ENCODE results near the gene SZT2.

Gene SZT2

DNA sequence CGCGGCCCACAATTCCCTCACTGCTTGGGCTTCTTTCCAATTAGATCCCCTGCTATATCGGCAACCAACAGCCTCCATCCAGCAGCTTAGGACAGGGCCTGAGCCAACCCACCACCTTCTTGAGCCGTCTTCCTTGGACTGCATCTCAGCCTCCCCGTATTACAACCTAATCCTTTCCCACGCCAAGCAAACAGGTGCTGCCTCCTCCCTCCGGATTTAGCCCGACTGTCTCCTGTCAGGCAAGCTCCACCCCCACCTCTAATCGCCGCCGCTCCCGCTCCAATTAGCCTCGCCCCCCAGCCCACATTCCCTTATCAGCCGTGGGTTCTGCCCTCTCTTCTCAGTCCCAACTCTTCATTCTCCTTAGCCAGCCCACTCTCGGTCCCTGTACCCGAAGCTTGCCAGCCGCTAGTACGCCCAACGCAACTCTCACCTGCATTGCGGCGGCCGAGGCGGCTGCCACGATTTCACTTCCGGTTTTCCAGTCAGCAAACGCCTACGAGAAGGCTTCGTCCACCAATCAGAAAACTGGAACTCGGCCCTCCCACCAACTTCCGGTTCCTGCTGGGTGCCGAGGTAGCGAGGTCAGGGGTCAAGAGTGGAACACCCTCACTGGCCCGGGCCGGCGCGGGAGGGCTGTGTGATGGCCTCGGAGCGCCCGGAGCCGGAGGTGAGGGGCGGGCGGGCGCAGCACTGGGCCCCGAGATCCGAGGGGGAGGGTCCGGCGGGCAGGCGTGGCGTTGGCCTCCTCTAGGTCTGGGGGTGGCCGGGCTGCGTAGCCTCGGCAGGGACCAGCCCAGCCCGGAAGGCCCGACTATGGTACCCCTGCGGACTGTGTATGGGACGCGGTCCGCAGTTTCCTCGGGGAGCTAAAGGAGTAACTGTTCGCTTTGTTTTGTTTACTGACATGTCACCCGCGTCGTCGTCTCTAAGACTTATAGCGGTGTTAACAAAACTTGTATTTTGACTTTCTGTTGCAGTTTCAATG, at the start of gene SZT2, which contains the start of gene MED8:
Gene SZT2, plus strand, starts transcription at position 574 of the 988 bp plus-strand sequence. Its CDS starts 70 bp downstream, at position 644.
Gene MED8, minus strand, starts transcription at position 475 of the 988 bp plus-strand sequence. Its CDS starts 36 bp downstream, at position 439.
- peak; percentile 78 for DNase-seq (ENCODE audit: extremely low read depth, low read depth)
- TF ChIP-seq, protein P1, sequence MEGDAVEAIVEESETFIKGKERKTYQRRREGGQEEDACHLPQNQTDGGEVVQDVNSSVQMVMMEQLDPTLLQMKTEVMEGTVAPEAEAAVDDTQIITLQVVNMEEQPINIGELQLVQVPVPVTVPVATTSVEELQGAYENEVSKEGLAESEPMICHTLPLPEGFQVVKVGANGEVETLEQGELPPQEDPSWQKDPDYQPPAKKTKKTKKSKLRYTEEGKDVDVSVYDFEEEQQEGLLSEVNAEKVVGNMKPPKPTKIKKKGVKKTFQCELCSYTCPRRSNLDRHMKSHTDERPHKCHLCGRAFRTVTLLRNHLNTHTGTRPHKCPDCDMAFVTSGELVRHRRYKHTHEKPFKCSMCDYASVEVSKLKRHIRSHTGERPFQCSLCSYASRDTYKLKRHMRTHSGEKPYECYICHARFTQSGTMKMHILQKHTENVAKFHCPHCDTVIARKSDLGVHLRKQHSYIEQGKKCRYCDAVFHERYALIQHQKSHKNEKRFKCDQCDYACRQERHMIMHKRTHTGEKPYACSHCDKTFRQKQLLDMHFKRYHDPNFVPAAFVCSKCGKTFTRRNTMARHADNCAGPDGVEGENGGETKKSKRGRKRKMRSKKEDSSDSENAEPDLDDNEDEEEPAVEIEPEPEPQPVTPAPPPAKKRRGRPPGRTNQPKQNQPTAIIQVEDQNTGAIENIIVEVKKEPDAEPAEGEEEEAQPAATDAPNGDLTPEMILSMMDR (IDR thresholded peaks at IDR 0.05; ENCODE audit: low read depth, low read length, missing control alignments): no peak
- H3K4me3 ChIP-seq (replicated peaks; ENCODE audit: low read depth, low read length): peak within 1 kb of the TSS; percentile 73

DNA sequence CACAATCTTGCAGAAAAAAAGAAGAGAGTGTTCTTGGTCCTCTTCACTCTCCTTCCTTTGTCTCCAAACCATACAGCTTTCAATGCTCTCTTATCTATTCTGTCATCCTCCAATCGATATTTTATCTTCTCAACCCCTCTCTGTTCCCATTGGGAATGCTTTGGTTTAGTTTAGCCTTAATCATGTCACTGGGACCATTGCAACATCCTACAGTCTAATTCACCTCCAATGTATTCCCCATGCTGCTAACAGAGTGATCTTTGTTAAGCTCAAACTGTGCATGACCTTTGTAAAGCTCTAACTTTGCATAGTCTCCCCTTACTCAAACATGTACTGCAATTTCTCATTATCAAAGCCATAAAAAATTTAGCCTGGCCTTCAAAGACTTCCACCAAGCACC, 49.1 kb upstream of the SZT2 start:
- TF ChIP-seq, protein P1 (IDR thresholded peaks at IDR 0.05; ENCODE audit: low read depth, low read length, missing control alignments): no peak
- no peak overlapping the region for H3K4me3 ChIP-seq (replicated peaks; ENCODE audit: low read depth, low read length)
- no peak for DNase-seq (ENCODE audit: extremely low read depth, low read depth)

DNA sequence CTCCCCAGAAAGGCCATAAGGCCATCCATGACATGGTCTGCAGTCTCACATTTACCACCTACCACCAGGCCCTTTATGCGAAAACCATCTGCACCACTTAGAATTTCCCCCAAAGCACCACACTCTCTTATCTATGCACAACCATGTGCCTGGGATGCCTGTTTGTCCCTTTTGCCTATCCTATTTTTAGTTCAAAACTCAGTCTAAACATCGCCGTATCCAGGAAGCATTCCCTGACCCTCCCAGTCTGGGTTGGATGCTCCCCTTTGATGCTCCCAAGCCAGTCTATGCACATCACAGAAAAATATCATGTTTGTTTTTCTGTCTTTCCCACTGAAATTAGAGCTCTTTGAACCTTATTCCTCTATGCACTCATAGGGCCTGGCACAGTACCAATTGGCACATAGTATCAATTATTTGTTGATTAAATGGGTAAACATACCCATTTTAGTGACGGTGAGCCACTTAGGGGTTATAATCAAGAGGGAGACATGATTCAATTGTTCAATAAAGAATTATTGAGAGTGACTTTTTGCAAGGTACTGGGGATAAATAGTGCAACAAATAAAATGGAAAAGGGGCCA, 45.3 kb upstream of the SZT2 start:
- no peak overlapping the region for H3K4me3 ChIP-seq (replicated peaks; ENCODE audit: low read depth, low read length)
- DNase-seq (ENCODE audit: extremely low read depth, low read depth): no peak
- TF ChIP-seq, protein P1 (IDR thresholded peaks at IDR 0.05; ENCODE audit: low read depth, low read length, missing control alignments): no peak

DNA sequence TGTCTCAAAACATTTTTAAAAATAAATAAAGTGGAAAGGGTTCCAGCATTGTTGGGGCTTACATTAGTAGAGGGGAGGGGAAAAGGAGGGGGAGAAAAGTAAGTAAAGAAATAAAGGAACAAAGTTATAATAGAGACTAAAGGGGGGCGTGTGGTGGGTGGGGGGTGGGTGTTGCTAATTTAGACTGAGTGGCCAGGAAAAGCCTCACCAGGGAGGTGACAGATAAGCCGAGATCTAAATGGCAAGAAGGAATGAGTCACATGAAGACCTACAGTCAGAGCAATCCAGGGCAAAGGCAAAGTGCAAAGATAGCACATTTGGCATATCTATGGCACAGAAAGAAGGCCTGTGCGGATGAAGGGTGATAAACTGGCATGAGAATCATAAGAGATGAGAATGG, 44.6 kb upstream of the SZT2 start:
- H3K4me3 ChIP-seq (replicated peaks; ENCODE audit: low read depth, low read length): no peak overlapping the region
- no peak for DNase-seq (ENCODE audit: extremely low read depth, low read depth)
- TF ChIP-seq, protein P1 (IDR thresholded peaks at IDR 0.05; ENCODE audit: low read depth, low read length, missing control alignments): no peak

GRCh38 chr1:43346636-43347035, 43.1 kb upstream of the SZT2 start:
- TF ChIP-seq, protein P1 (IDR thresholded peaks at IDR 0.05; ENCODE audit: low read depth, low read length, missing control alignments): no peak
- no peak for DNase-seq (ENCODE audit: extremely low read depth, low read depth)
- H3K4me3 ChIP-seq (replicated peaks; ENCODE audit: low read depth, low read length): no peak overlapping the region

DNA sequence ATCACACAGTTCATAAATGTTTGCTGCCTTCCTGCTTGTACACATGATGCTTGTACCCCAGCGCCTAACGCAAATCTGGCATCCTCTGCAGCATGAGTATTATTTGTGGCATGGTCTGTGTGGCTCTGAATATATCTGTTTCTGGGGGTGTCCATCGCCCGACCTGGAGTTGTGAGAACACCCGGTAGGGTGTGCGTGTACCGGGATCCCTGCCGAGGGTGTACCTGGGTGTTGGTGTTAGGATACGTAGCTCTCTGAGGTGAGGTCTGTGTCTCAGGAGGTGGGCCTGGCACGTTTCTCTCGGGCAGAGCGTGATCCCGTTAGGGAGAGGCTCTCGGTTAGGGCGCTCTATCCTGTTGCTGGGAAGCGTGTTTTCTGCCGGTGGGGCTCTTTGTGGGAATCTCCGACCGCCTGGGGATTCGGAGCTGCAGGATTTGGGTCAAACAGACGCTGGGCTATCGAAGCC, 41.3 kb upstream of the SZT2 start:
- DNase-seq (ENCODE audit: extremely low read depth, low read depth): no peak
- TF ChIP-seq, protein P1 (IDR thresholded peaks at IDR 0.05; ENCODE audit: low read depth, low read length, missing control alignments): no peak
- H3K4me3 ChIP-seq (replicated peaks; ENCODE audit: low read depth, low read length): peak overlapping the region; percentile 41

Data from HFF-Myc (cell line).